HG03066 (cell line): Measurements from ENCODE around the gene SH3GL1.

ENCODE experiments used
- ATAC-seq: cut with Tn5 transposase; IDR thresholded peaks from one replicate; pipeline ENCODE4 v1.9.1; 2021; ENCODE audit warnings: low read depth; ENCODE audit not compliant: unreplicated experiment

SH3GL1 gene

GRCh38 chr19:4326215-4326836 is 74.0 kb downstream of the SH3GL1 start:
- ATAC-seq: no peak

- ATAC-seq: no peak
These were observed 76.1 kb downstream of the SH3GL1 start for GRCh38 chr19:4324228-4324627.

GRCh38 chr19:4323692-4324091 is 76.7 kb downstream of the SH3GL1 start:
- no peak for ATAC-seq

- no peak for ATAC-seq
These were observed 77.2 kb downstream of the SH3GL1 start for GRCh38 chr19:4322942-4323665.

GRCh38 chr19:4320419-4320818 is 79.9 kb downstream of the SH3GL1 start:
- ATAC-seq: no peak

- no peak for ATAC-seq
These were observed 81.2 kb downstream of the SH3GL1 start for GRCh38 chr19:4319067-4319718.

- no peak for ATAC-seq
These were observed 81.9 kb downstream of the SH3GL1 start for GRCh38 chr19:4318460-4318859.

- ATAC-seq: no peak
These were observed 83.4 kb downstream of the SH3GL1 start for GRCh38 chr19:4316956-4317355.

GRCh38 chr19:4313847-4314490 is 86.4 kb downstream of the SH3GL1 start:
- ATAC-seq: no peak
